Neural cell (in vitro differentiated cells): ENCODE results near the gene ABCF3.

Experiments used
- EP300 ChIP-seq: fragments of 450-650 bp; conservative IDR thresholded peaks from 2 replicates; pipeline ENCODE4 v1.6.1; 2014; ENCODE audit warnings: antibody characterized with exemption, mild to moderate bottlenecking, moderate library complexity; ENCODE audit not compliant: poor library complexity, severe bottlenecking
- RAD21 ChIP-seq: fragments of 450-650 bp; conservative IDR thresholded peaks from 2 replicates; pipeline ENCODE4 v1.6.1; 2014; ENCODE audit warnings: antibody characterized with exemption, mild to moderate bottlenecking, moderate library complexity
- TF ChIP-seq, protein P1 (sequence below): fragments of 450-650 bp; IDR thresholded peaks from 2 replicates; pipeline ENCODE4 v1.5.1; 2014; ENCODE audit warnings: antibody characterized with exemption, mild to moderate bottlenecking, moderate library complexity; ENCODE audit not compliant: poor library complexity, severe bottlenecking
- TF ChIP-seq, protein P2 (sequence below): IDR thresholded peaks from 2 replicates; pipeline ENCODE4 v1.6.1; 2012; ENCODE audit warnings: borderline replicate concordance

DNA sequence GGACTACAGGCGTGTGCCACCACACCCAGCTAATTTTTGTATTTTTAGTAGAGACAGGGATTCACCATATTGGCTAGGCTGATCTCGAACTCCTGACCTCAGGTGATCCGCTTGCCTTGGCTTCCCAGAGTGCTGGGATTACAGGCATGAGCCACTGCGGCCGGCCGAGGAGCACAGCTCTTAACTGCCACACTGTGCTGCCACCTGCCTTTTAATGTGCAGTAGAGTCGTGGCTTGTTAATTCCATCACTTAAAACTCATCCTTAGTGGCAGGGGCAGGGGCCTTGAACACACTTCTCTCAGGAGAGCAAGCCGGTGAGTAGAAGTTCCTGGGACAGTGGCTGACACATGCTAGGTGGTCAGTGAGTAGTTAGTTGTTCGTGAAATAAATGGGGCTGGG, 12.5 kb downstream of the ABCF3 start:
- TF ChIP-seq, protein P1, sequence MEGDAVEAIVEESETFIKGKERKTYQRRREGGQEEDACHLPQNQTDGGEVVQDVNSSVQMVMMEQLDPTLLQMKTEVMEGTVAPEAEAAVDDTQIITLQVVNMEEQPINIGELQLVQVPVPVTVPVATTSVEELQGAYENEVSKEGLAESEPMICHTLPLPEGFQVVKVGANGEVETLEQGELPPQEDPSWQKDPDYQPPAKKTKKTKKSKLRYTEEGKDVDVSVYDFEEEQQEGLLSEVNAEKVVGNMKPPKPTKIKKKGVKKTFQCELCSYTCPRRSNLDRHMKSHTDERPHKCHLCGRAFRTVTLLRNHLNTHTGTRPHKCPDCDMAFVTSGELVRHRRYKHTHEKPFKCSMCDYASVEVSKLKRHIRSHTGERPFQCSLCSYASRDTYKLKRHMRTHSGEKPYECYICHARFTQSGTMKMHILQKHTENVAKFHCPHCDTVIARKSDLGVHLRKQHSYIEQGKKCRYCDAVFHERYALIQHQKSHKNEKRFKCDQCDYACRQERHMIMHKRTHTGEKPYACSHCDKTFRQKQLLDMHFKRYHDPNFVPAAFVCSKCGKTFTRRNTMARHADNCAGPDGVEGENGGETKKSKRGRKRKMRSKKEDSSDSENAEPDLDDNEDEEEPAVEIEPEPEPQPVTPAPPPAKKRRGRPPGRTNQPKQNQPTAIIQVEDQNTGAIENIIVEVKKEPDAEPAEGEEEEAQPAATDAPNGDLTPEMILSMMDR, result no peak
- TF ChIP-seq RAD21 (no peak), EP300 (no peak)
- TF ChIP-seq, protein P2, sequence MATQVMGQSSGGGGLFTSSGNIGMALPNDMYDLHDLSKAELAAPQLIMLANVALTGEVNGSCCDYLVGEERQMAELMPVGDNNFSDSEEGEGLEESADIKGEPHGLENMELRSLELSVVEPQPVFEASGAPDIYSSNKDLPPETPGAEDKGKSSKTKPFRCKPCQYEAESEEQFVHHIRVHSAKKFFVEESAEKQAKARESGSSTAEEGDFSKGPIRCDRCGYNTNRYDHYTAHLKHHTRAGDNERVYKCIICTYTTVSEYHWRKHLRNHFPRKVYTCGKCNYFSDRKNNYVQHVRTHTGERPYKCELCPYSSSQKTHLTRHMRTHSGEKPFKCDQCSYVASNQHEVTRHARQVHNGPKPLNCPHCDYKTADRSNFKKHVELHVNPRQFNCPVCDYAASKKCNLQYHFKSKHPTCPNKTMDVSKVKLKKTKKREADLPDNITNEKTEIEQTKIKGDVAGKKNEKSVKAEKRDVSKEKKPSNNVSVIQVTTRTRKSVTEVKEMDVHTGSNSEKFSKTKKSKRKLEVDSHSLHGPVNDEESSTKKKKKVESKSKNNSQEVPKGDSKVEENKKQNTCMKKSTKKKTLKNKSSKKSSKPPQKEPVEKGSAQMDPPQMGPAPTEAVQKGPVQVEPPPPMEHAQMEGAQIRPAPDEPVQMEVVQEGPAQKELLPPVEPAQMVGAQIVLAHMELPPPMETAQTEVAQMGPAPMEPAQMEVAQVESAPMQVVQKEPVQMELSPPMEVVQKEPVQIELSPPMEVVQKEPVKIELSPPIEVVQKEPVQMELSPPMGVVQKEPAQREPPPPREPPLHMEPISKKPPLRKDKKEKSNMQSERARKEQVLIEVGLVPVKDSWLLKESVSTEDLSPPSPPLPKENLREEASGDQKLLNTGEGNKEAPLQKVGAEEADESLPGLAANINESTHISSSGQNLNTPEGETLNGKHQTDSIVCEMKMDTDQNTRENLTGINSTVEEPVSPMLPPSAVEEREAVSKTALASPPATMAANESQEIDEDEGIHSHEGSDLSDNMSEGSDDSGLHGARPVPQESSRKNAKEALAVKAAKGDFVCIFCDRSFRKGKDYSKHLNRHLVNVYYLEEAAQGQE, result no peak
